HEK293T (cell line): ENCODE results near the gene ZNF679.
"Not testable (repeated sequence)": the region's sequence is repeated elsewhere in the genome, so short reads cannot be mapped to it uniquely, and the experiment has no call there.

Source experiments
- CTCF ChIA-PET: fragments of 350-600 bp; formaldehyde crosslinking; extraction: SDS; loops from one replicate; lab custom pipeline; 2021; ENCODE audit warnings: antibody characterized with exemption, inconsistent platforms; lab: Yijun Ruan, JAX
- POLR2A ChIA-PET: fragments of 350-600 bp; formaldehyde crosslinking; extraction: SDS; loops from one replicate; lab custom pipeline; 2020; ENCODE audit warnings: antibody characterized with exemption, inconsistent platforms; lab: Yijun Ruan, JAX
- DNase-seq: peaks from one replicate; pipeline ENCODE4 v3.0.0; 2012; ENCODE audit warnings: mixed read lengths; ENCODE audit errors: extremely low spot score
- ARNT ChIP-seq: fragments of 450-650 bp; IDR thresholded peaks from 2 replicates; pipeline ENCODE4 v1.6.1; 2017; ENCODE audit warnings: mild to moderate bottlenecking
- BHLHE40 ChIP-seq: fragments of 450-650 bp; IDR thresholded peaks from 2 replicates; pipeline ENCODE4 v1.6.1; 2016; ENCODE audit warnings: mild to moderate bottlenecking, moderate library complexity, borderline replicate concordance
- CTBP1 ChIP-seq: fragments of 450-650 bp; IDR thresholded peaks from 2 replicates; pipeline ENCODE4 v1.6.1; 2016; ENCODE audit warnings: borderline replicate concordance
- ELF4 ChIP-seq: fragments of 450-650 bp; IDR thresholded peaks from 2 replicates; pipeline ENCODE4 v1.6.1; 2017; ENCODE audit warnings: antibody characterized with exemption
- FOXA1 ChIP-seq: fragments of 450-650 bp; IDR thresholded peaks from 2 replicates; pipeline ENCODE4 v1.6.1; 2016; ENCODE audit warnings: mild to moderate bottlenecking
- FOXK2 ChIP-seq: fragments of 450-650 bp; IDR thresholded peaks from 2 replicates; pipeline ENCODE4 v1.6.1; 2016; ENCODE audit warnings: mild to moderate bottlenecking
- FOXM1 ChIP-seq: fragments of 450-650 bp; IDR thresholded peaks from 2 replicates; pipeline ENCODE4 v1.6.1; 2017; ENCODE audit warnings: mild to moderate bottlenecking, borderline replicate concordance
- HDGF ChIP-seq: fragments of 450-650 bp; IDR thresholded peaks from 2 replicates; pipeline ENCODE4 v1.6.1; 2017; ENCODE audit warnings: antibody characterized with exemption, borderline replicate concordance
- L3MBTL2 ChIP-seq: fragments of 450-650 bp; conservative IDR thresholded peaks from 2 replicates; pipeline ENCODE4 v1.6.1; 2016; ENCODE audit warnings: mild to moderate bottlenecking
- LEF1 ChIP-seq: fragments of 450-650 bp; IDR thresholded peaks from 2 replicates; pipeline ENCODE4 v1.6.1; 2017; ENCODE audit warnings: mild to moderate bottlenecking, borderline replicate concordance
- NFRKB ChIP-seq: fragments of 450-650 bp; IDR thresholded peaks from 2 replicates; pipeline ENCODE4 v1.6.1; 2016; ENCODE audit warnings: mild to moderate bottlenecking, moderate library complexity
- PKNOX1 ChIP-seq: fragments of 450-650 bp; IDR thresholded peaks from 2 replicates; pipeline ENCODE4 v1.6.1; 2016
- SP1 ChIP-seq: fragments of 450-650 bp; IDR thresholded peaks from 2 replicates; pipeline ENCODE4 v1.6.1; 2017
- SUZ12 ChIP-seq: fragments of 450-650 bp; IDR thresholded peaks from 2 replicates; pipeline ENCODE4 v1.6.1; 2016; ENCODE audit warnings: mild to moderate bottlenecking
- TARDBP ChIP-seq: fragments of 450-650 bp; IDR thresholded peaks from 2 replicates; pipeline ENCODE4 v1.6.1; 2016
- ZNF384 ChIP-seq: fragments of 450-650 bp; IDR thresholded peaks from 2 replicates; pipeline ENCODE4 v1.6.1; 2016

The ZNF679 gene

GRCh38 chr7:64184376-64184775, 43.9 kb upstream of the ZNF679 start:
- ChIA-PET CTCF (no interaction called here), POLR2A (no interaction called here)
- TF ChIP-seq HDGF (no peak), ELF4 (no peak), PKNOX1 (no peak), ZNF384 (no peak), FOXA1 (no peak), ARNT (no peak), SUZ12 (no peak), LEF1 (no peak), FOXM1 (no peak), FOXK2 (no peak), CTBP1 (no peak), L3MBTL2 (no peak)
- DNase-seq, result no peak

GRCh38 chr7:64187408-64187807, 40.9 kb upstream of the ZNF679 start:
- no peak for DNase-seq
- CTCF ChIA-PET, result no interaction called here
- TF ChIP-seq FOXK2 (no peak), PKNOX1 (no peak), ARNT (no peak), L3MBTL2 (no peak), LEF1 (no peak), HDGF (no peak), TARDBP (no peak), ZNF384 (no peak), FOXA1 (no peak), NFRKB (no peak), SUZ12 (no peak), ELF4 (no peak), CTBP1 (no peak), FOXM1 (no peak), SP1 (no peak)
- POLR2A ChIA-PET, result no interaction called here

- CTCF ChIA-PET, result no interaction called here
- no peak for DNase-seq
- POLR2A ChIA-PET, result no interaction called here
- TF ChIP-seq LEF1 (no peak), BHLHE40 (no peak), SUZ12 (no peak), FOXM1 (no peak), ARNT (no peak), CTBP1 (no peak), ZNF384 (no peak), HDGF (no peak), FOXK2 (no peak)
Measured at GRCh38 chr7:64192148-64192704, 36.0 kb upstream of the ZNF679 start.

GRCh38 chr7:64192775-64193174, 35.5 kb upstream of the ZNF679 start:
- ChIA-PET POLR2A (no interaction called here), CTCF (no interaction called here)
- DNase-seq, result no peak
- TF ChIP-seq L3MBTL2 (no peak), PKNOX1 (no peak), ARNT (no peak), FOXA1 (no peak), NFRKB (no peak), ZNF384 (no peak), FOXK2 (no peak), BHLHE40 (no peak), TARDBP (no peak), SUZ12 (no peak)

- TF ChIP-seq FOXK2, result no peak
- no peak for TF ChIP-seq SP1
- no peak for TF ChIP-seq CTBP1
- TF ChIP-seq FOXM1, result no peak
- TF ChIP-seq ARNT, result no peak
- no peak for TF ChIP-seq BHLHE40
- no peak for TF ChIP-seq L3MBTL2
Measured at GRCh38 chr7:64206903-64207302, 21.4 kb upstream of the ZNF679 start, which contains the start of gene ZNF735. ZNF735 (plus strand) TSS chr7:64207203; CDS start chr7:64207203, 0 bp downstream.

GRCh38 chr7:64219710-64220298, 8.5 kb upstream of the ZNF679 start:
- DNase-seq, CTCF ChIA-PET, POLR2A ChIA-PET: not testable (repeated sequence)

More at GRCh38 chr7:64206903-64207302, 21.4 kb upstream of the ZNF679 start, which contains the start of gene ZNF735:
- POLR2A ChIA-PET, result no interaction called here
- no peak for DNase-seq
- CTCF ChIA-PET, result no interaction called here

GRCh38 chr7:64223366-64223765, 4.9 kb upstream of the ZNF679 start:
- ChIA-PET CTCF (no interaction called here), POLR2A (no interaction called here)
- no peak for TF ChIP-seq SP1
- no peak for TF ChIP-seq ZNF384
- TF ChIP-seq TARDBP, result no peak
- no peak for TF ChIP-seq FOXA1
- no peak for TF ChIP-seq FOXK2
- TF ChIP-seq LEF1, result no peak
- TF ChIP-seq PKNOX1, result no peak
- no peak for TF ChIP-seq FOXM1
- TF ChIP-seq CTBP1, result no peak
- TF ChIP-seq ELF4, result no peak
- no peak for TF ChIP-seq ARNT
- no peak for TF ChIP-seq BHLHE40
- no peak for TF ChIP-seq SUZ12
- no peak for TF ChIP-seq NFRKB
- no peak for TF ChIP-seq HDGF
- DNase-seq, result no peak
